ENCODE measurements around the gene ITFG1.

Gene ITFG1

DNA sequence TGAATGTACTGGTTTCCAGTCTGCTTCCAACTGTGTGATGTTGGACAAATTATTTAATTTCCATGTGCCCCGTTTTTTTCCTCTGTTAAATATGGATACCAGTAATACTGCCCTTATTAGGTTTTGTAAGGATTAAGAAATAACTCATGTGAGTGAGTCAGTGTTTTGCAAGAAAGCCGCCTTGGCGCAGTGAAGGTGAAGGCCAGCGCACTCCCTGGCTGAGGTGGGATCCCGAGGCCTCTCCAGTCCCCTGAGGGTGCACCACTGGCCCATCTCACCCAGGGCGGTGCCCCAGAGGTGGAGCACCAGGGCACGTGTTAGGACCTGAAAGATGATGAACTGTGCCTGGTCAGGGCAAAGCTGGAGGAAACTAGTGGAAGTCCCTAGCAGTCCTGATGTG lies 43.7 kb upstream of the ITFG1 start:
- ATAC-seq = no peak
- TF ChIP-seq BACH2 (CRISPR knock-in tag; IDR thresholded peaks at IDR 0.05; ENCODE audit: borderline replicate concordance) (no peak), TSHZ2 (CRISPR knock-in tag; IDR thresholded peaks at IDR 0.05) (no peak), CSRNP3 (CRISPR knock-in tag; IDR thresholded peaks at IDR 0.05) (no peak), ZC3H10 (CRISPR knock-in tag; IDR thresholded peaks at IDR 0.05) (no peak)

DNA sequence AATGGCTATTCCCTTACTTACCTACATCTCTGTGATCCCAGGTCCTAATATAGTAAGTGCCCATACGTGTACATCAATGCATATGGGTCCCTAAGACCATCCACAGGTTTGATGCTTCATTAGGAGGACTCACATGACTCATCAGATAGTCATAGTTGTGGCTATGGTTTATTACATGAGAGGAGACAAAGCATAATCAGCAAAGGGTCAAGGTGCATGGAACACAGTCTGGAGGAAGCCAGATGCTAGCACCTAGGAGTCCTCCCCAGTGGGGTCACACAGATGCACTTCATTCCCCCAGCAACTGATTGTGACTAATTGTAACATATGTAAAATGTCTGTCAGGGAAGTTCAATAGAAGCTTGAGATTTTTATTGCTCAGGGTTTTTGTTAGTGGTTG lies 43.1 kb upstream of the ITFG1 start:
- ATAC-seq = no peak
- TF ChIP-seq ZC3H10 (CRISPR knock-in tag; IDR thresholded peaks at IDR 0.05) (no peak), PATZ1 (CRISPR knock-in tag; IDR thresholded peaks at IDR 0.05; ENCODE audit: borderline replicate concordance) (no peak), CREB5 (CRISPR knock-in tag; IDR thresholded peaks at IDR 0.05; ENCODE audit: low read depth) (no peak), ZNF565 (CRISPR knock-in tag; conservative IDR thresholded peaks at IDR 0.05; ENCODE audit: low read depth) (no peak), ZNF8 (CRISPR knock-in tag; IDR thresholded peaks at IDR 0.05) (no peak), SNAI2 (CRISPR knock-in tag; IDR thresholded peaks at IDR 0.05) (no peak), TOX (CRISPR knock-in tag; IDR thresholded peaks at IDR 0.05; ENCODE audit: borderline replicate concordance) (no peak), ESRRG (CRISPR knock-in tag; IDR thresholded peaks at IDR 0.05) (no peak), TCF4 (CRISPR knock-in tag; IDR thresholded peaks at IDR 0.05; ENCODE audit: borderline replicate concordance) (no peak), BACH2 (CRISPR knock-in tag; IDR thresholded peaks at IDR 0.05; ENCODE audit: borderline replicate concordance) (no peak), TSHZ2 (CRISPR knock-in tag; IDR thresholded peaks at IDR 0.05) (no peak), ZNF70 (CRISPR knock-in tag; IDR thresholded peaks at IDR 0.05) (no peak), CSRNP3 (CRISPR knock-in tag; IDR thresholded peaks at IDR 0.05) (no peak), RARB (CRISPR knock-in tag; IDR thresholded peaks at IDR 0.05) (no peak), GLIS3 (CRISPR knock-in tag; IDR thresholded peaks at IDR 0.05) (no peak)

DNA sequence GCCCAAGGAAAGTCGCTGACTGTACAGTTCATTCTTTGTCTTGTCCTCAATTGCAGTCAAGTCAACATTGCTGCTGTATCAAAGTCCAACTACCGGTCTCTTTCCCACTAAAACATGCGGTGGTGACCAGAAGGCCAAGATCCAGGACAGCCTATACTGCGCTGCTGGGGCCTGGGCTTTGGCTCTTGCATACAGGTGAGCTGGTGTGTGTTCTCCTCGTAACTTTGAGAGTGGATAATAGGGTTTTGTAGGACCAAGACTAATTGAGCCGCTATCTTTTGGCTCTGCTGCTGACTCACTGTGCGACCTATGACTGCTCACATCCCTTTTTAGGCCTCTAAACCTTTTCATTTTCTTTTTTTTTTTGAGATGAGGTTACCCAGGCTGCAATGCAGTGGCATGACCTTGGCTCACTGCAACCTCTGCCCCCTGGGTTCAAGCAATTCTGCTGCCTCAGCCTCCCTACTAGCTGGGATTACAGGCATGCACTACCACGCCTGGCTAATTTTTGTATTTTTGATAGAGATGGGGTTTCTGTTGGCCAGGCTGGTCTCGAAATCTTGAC lies 38.9 kb upstream of the ITFG1 start:
- no peak for ATAC-seq
- TF ChIP-seq PPARA (CRISPR knock-in tag; IDR thresholded peaks at IDR 0.05; ENCODE audit: borderline replicate concordance) (no peak), ZNF8 (CRISPR knock-in tag; IDR thresholded peaks at IDR 0.05) (no peak), PATZ1 (CRISPR knock-in tag; IDR thresholded peaks at IDR 0.05; ENCODE audit: borderline replicate concordance) (no peak), CSDC2 (CRISPR knock-in tag; IDR thresholded peaks at IDR 0.05) (no peak), POU6F1 (CRISPR knock-in tag; IDR thresholded peaks at IDR 0.05; ENCODE audit: borderline replicate concordance, low read depth) (no peak), ZFP30 (CRISPR knock-in tag; IDR thresholded peaks at IDR 0.05) (no peak), ZNF70 (CRISPR knock-in tag; IDR thresholded peaks at IDR 0.05) (no peak), SNAI2 (CRISPR knock-in tag; IDR thresholded peaks at IDR 0.05) (no peak), ZNF565 (CRISPR knock-in tag; conservative IDR thresholded peaks at IDR 0.05; ENCODE audit: low read depth) (no peak), ARNTL (CRISPR knock-in tag; IDR thresholded peaks at IDR 0.05; ENCODE audit: borderline replicate concordance, low read depth) (no peak)
